Measurements from ENCODE around the gene KCNH2. TPM values are rescaled to one million over a fixed set of nuclear protein-coding genes. Genes with fewer than 3 reads are reported as not detected.
"Not testable (repeated sequence)": the region's sequence is repeated elsewhere in the genome, so short reads cannot be mapped to it uniquely, and the experiment has no call there.

The KCNH2 gene
- total RNA-seq, 1 donor from 2014 or later: 2.4 TPM

GRCh38 chr7:150912427-150912826, 65.7 kb downstream of the KCNH2 start:
- peaks cover 9% of the 10 kb centered on the region for H3K27me3 ChIP-seq (ENCODE audit: low read depth)

GRCh38 chr7:150911590-150912267, 66.4 kb downstream of the KCNH2 start:
- Histone ChIP-seq H3K9me3 (no peaks in the 10 kb centered on the region), H3K27ac (no peak overlapping the region), H3K4me1 (no peaks in the 10 kb centered on the region), H3K36me3 (no peaks in the 10 kb centered on the region), H3K27me3 (ENCODE audit: low read depth) (peaks cover 12% of the 10 kb centered on the region), H3K4me3 (no peak overlapping the region)
- DNase-seq (no peak), ATAC-seq (no peak)
- intact Hi-C loops (cut with DNase I): no loop called here
- TF ChIP-seq CTCF (IDR thresholded peaks at IDR 0.05): no peak

More at GRCh38 chr7:150912427-150912826, 65.7 kb downstream of the KCNH2 start:
- Histone ChIP-seq H3K27ac (no peak overlapping the region), H3K4me3 (no peak overlapping the region), H3K4me1 (no peaks in the 10 kb centered on the region), H3K36me3 (no peaks in the 10 kb centered on the region), H3K9me3 (no peaks in the 10 kb centered on the region)
- DNase-seq (no peak), ATAC-seq (no peak)
- intact Hi-C loops (cut with DNase I): no loop called here
- TF ChIP-seq CTCF (IDR thresholded peaks at IDR 0.05): no peak

- Histone ChIP-seq H3K4me3 (no peak overlapping the region), H3K9me3 (no peaks in the 10 kb centered on the region), H3K27ac (no peak overlapping the region), H3K27me3 (ENCODE audit: low read depth) (peaks cover 12% of the 10 kb centered on the region), H3K4me1 (no peaks in the 10 kb centered on the region), H3K36me3 (no peaks in the 10 kb centered on the region)
- no peak for ATAC-seq
- intact Hi-C loops (cut with DNase I): no loop called here
- DNase-seq: no peak
- TF ChIP-seq CTCF (IDR thresholded peaks at IDR 0.05): no peak
Measured at GRCh38 chr7:150910996-150911422, 67.1 kb downstream of the KCNH2 start.

GRCh38 chr7:150910305-150910995, 67.7 kb downstream of the KCNH2 start:
- H3K4me3 ChIP-seq; H3K9me3 ChIP-seq; DNase-seq; intact Hi-C loops (cut with DNase I); H3K4me1 ChIP-seq; H3K36me3 ChIP-seq; ATAC-seq; H3K27ac ChIP-seq: not testable (repeated sequence)
- peaks cover 12% of the 10 kb centered on the region for H3K27me3 ChIP-seq (ENCODE audit: low read depth)

- no peak for DNase-seq
- TF ChIP-seq CTCF (IDR thresholded peaks at IDR 0.05): no peak
- H3K4me3 ChIP-seq: no peak overlapping the region
- ATAC-seq: no peak
- no peak overlapping the region for H3K27ac ChIP-seq
- H3K36me3 ChIP-seq: no peaks in the 10 kb centered on the region
- H3K9me3 ChIP-seq: no peaks in the 10 kb centered on the region
- no peaks in the 10 kb centered on the region for H3K4me1 ChIP-seq
- intact Hi-C loops (cut with DNase I): no loop called here
- H3K27me3 ChIP-seq (ENCODE audit: low read depth): peaks cover 12% of the 10 kb centered on the region
Measured at GRCh38 chr7:150909200-150909995, 68.7 kb downstream of the KCNH2 start.
